Activated CD4-positive, alpha-beta T cell treated with anti-CD3 and anti-CD28 coated beads, Interleukin-2, amount 50 U/mL, for 1 hour (primary cell): ENCODE measurements around the gene C1orf74.
A peak's percentile ranks its signal among the peaks of the same experiment; 100 is the strongest.

Experiments
- DNase-seq: peaks from one replicate; pipeline ENCODE4 v3.0.0-alpha.2; 2020

Gene C1orf74

DNA sequence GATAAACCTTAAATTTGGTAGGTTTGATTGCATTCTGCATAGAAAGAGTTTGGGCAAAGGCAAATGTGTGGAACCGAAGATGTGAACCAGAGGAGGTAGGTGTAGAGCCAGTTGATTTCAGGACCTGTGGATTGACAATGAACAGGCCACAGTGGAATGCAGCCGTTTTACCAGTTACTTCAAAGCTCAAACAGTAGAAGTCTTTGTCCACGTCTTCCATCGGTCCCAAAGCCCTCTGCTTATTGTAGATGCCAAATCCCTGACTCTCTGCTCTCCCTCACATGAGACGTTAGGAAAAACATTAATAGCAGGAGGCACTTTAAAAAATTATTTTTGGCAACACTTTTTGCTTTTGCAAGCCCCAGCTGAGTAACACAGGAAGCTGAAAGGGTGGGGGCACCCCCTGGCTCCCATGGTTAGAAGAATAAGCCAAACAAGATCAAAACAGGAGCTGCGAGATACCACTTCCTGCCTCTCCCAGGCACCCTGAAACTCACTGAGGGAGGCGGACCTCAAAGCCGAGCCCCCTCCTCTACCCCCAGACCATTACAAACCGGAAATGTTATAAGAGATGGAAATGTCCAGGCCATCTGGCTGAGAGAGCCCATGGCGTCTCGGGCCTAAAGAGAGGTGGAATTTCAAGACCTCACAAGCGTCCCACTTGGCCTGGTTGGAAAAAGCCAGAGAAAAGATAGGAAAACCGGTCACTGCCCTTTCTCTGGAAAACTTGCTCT is 15.0 kb downstream of the C1orf74 start:
- peak; percentile 63 for DNase-seq

DNA sequence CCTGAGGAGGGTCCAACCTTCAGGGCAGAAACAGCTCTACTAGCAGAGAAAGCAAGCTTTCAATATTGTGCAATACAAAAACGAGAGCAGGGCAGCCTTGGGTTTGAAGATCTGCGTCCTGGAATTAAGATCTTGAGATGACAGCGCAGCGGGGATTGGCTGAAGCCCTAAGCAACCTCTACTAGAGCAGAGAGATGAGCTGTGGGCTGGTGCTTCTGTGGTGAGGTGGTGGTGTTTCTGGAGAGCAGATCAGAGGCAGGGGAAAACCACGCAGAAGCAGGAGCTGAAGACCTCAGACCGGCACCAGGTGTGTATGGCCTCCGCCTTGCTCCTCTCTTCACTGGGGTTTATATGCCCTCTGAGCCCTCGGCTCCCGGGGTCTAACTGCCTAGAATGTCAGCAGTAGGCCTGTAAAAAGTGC is 16.0 kb downstream of the C1orf74 start:
- DNase-seq: peak; percentile 75

DNA sequence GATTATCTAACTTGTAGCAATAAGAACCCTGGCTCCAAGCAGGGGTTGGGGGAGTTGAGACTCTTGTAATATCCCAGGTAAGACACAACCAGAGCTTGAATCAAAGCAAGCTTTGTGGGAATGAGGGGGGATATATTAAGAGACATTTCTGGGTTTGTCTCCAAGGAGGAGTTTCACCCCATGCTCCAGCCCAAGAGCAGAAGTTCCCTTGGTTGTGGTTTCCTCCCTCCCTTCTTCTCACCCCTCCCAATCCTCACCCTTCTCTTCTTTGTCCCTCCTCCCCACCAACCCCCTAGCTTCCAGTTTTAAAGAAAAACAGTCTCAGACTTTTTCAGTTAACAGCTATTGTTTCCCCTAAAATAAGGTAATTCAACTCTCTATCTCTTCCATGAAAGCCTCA is 16.7 kb downstream of the C1orf74 start:
- DNase-seq: no peak

DNA sequence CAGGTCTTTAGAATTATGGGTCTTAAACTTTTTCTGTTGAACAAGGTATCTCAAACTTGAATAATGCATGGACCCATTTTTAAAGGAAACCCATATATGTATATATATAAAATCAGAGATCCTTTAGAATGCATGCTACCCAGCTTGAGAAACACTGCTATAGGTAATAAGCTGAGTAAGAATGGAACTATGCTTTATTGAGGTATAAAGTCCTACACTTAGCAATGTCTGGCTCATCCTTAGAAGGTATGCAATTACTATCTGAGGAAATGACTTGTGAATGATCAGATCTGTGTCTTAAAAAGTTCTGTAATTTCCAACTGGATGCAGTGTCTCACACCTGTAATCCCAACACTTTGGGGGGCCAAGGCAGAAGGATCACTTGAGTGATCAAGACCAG is 17.3 kb downstream of the C1orf74 start:
- DNase-seq: no peak

DNA sequence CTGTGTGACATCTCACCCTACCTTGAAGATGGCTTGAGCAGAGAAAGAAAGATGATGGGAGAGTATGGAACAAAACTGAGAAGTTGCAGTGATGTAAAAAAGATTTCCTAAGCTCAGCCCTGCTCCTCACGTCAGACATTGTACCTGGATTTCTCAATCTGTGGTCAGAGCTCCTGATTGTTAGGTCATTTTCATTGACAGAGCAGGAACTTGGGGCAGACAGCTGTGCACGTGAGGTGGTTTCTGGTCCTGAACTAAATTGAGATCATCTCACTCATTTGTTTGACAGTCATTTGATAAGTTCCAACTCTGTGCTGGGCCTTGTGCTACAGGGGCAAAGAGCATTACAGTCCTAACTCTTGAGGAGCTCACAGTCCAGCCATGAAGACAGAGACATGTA is 18.3 kb downstream of the C1orf74 start:
- DNase-seq: no peak

DNA sequence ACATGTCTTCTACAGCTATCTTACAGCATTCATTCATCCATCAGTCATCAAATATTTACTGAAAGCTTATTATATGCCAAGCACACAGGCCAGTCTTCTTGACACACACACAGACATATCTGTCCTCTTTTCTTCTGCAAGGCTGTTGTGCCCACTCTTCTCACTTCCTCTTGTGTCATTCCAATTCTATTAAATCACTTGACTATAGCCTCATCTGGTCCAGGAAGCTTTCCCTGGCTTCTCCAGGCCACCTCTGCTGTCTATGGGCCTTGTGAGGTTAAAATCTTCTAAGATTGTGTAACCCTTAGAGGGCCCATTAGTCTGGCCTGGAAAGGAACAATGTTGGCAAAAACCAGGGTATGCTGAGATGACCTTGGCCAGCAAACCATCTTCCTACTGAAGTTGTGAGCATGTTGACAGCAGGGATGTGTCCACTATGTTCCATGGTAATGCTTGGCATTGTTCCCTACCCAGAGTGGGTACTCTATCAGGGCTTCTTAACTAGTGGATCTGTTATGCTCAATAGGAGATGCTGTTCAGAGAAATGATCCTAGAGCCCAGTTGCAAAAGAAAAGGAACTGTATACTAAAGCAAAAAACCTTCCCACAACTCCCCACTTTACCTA is 23.2 kb downstream of the C1orf74 start:
- no peak for DNase-seq

DNA sequence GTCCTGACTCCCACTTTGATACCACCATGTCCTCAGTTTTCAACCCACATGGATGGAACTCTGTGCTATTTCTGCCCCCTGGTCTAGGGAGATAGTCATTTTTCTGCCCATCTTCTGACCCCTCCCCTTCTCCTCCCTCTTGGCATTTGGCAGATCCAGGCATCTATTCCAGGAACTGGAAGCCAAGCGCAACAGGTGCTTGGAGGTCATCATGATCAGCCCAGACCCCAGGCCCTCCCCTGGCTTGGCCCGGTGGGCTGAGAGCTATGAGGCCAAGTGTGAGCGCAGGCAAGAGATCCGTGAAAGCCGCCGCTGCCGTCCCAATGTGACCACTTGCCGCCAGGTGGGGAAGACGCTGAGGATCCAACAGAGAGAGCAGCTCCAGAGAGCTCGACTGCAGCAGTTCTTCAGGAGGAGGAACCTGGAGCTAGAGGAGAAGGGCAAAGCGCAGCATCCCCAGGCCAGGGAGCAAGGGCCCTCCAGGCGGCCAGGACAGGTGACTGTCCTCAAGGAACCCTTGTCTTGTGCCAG is 24.5 kb downstream of the C1orf74 start:
- DNase-seq: no peak

DNA sequence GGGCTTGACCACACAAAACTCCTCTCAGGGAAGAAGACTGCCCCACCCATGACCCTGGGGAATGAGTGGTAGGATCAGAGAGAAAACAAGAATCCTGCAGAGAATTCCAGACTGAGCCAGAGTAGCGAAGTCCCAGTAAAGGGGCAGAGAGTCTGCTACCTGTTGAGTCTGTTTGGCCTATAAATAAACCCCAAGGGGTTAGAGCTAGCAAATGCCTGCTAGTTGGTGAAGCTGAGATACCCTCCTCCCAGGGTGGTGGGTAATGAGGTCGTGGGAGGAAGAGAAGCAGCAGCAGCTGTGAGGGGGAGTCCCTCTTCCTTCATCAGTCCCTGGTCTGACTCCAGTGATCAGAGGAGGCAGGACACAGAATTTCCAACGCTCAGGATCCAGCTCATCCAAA is 26.0 kb downstream of the C1orf74 start:
- no peak for DNase-seq

DNA sequence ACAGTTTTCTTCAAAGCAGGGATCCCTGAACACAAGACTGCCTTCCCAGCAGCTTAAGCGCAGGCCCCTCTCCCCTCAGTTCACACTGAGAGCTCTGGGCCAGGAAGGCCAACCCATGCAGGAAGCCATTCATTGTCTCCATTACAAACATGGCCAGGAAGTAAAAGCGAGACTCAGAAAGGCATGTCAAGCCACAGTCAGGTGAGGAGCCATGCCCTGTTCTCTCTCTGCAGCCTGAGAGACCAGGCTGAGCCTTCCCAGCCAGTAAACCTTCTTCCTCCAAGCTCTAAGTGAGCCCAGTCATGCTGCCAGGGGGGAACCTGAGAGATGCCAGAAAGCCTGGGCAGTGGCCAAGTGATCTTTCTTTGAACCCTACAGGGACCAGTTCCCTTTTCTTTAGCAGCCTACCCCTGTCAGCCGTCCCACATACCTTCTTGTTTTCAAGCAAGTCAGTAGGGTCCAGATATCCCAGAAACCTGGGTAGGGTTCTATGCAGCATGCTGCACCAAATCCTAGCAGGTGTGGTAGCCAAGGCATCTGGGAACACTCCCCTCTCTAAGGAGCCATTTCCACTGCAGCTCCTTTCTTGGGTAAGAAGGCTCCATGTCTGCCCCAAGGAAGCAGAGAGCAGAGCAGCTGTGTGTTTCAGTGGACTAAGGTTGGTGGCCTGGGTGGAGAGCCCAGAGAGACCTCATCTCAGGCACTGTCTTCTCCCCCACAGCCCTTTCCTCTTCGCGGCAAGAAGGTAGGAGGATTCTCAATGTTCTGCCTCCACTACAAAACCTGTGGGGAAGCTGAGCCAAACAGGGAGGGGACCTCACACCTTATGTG is 27.5 kb downstream of the C1orf74 start:
- DNase-seq: peak; percentile 37

DNA sequence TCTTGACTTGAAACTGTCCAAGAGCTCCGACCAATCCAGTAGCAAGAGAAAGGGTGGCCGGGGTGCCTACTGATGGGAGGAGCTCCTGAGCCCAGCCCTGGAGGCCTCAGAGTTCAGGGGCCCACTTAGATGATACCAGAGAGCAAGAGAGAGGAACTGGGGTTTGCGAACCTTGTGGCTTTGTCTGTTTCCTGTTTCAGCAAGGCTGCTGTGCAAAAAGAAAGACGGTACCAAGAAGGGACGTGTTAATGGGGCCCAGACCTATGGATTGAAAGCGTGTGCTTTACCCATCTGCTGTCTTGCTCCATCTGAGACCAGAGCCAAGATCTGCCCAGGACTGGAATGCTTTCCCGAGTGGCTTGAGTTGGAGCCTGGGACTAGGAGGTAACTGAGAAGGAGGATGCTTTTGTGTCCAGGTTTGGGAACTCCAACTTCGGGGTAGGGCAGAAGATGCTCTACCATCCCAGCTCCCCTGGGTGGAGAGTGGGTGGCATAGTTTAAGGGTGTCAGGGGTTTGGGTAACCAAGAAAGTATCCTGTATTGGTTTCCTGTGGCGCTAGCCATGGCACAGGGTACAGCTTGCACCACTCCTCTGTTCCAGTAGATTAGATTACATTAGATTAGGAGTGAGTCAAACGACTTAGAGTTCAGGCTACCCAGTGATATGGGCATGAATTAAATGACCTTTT is 28.3 kb downstream of the C1orf74 start, which contains the start of gene TRAF3IP3:
TSS of gene TRAF3IP3 (plus strand) at position 128 of the 689 bp plus-strand sequence. CDS start 3,987 bp downstream, outside the sequence.
- peak; percentile 68 for DNase-seq

DNA sequence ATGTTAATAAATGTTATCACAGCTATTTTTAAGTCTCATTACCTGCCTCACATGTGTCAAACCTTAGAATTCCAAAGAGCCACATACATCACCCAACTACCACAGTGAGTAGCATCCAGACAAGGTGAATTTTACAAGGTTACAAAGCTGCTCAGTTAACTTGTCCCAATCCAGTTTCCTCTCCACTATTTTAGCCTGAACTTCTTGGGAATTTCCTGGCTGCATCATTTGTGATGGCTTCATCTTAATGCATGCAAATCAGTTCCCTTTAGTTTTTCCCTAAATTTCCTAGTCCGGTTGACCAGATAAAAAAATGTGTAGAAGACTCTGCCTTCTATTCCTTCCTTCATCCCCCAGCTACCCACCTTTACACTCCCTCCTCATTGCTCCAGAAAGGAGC is 29.1 kb downstream of the C1orf74 start:
- DNase-seq: no peak

DNA sequence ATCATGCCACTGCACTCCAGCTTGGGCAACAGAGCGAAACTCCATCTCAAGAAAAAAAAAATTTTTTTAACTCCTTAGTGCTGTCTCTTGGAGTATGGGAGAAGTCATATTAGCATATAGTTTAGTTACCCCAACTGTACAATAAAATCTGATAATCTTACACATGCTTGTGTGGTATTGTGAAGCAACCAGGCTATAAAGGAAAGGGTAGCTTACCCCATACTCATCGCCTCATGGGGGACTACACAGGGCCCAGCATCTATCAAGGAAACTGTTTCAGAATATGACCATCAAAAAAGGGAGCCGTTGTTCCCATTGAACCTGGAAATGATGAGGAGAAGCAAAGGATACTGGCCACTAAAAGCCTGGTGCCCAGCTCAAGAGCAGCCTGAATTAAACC is 31.5 kb downstream of the C1orf74 start:
- no peak for DNase-seq

DNA sequence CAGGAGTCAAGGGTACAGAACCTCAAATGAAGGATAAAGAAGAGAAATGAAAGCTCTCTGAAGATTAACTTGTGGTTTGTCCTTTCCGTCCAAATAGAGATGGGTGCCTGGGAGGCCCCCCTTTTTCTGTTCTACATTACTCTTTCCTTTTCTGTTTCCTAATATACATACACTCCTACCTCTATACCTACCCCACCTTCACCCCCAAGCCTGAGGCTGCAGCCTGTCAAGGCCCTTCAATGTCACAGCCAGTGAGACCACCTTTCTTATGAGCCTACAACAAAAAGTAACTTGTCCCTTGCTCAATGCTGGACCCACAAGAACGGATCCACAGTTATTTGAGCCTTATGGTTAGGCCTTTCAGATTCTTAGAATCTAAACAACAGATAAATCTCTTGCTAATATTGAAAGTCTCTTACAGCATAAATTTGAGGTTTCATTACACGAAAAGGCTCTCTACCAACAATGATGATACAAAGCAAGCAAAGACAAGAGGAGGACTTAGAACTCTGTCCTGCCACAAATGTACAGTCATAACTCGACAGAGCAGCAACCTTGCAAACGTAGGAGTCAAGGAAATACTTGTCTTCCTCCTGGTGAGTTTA is 32.6 kb downstream of the C1orf74 start:
- no peak for DNase-seq

DNA sequence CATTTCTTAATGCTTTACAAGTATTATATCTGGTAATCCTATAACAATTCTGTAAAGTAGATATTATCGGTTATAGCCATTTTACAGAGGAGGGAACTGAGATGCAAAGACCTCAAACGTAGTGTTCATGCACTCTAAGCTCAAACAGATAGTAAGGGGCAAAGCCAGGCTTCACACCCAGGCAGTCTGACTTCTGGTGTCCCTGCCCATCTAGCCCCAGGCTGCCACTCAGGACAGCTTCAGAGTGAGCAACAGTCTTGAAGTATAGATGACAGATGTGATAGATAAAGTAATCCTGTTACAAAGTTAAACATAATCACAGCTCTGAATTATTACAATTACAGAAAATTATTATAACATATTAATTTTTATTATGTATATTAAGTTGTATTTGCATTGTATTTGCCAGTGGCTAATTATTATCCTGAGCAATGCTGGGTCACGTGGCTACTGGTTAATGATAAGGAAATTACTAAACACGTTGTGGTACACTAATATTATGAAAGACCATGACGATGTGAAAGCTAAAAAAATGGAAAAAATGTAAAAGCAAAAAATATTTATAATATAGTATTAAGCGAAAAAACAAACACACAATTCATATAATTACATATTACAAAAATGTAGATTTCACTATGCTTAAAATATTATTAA is 34.6 kb downstream of the C1orf74 start:
- DNase-seq: no peak

DNA sequence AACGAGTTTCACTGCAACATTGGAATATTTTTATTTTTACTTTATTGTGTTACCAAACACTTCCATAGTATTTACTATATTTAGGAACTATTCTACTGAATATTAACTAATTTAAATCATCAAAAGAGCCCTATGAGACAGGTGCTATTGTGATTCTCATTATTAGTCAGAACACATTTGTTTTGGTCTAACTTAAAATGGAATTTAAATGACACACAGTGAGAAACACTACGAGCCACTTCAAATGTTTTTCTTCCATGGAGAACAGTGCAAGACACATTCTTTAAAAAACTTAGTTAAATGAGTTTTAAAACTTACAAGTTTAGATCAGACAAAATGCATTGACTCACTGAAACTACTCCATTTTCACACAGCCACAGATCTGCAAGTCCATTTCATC is 35.2 kb downstream of the C1orf74 start:
- DNase-seq: no peak

DNA sequence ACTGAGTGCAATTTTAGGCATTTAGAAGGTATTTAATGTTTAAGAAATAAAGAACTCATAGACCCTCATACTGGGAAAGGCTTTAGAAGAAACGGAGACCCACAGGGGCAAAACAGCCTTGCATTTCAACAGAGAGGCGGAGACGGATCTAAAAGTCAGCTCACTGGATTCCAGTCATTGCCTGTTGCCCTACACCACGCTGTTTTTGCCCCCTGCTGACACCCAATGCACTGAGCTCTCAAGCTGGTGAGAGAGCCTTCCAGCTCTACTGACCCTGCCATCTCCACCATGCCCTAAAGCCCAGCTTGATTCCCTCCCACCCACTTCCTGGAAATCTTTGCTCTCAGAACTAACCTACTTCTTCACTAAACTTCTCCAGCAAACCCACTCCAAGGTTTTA is 35.7 kb downstream of the C1orf74 start:
- no peak for DNase-seq

DNA sequence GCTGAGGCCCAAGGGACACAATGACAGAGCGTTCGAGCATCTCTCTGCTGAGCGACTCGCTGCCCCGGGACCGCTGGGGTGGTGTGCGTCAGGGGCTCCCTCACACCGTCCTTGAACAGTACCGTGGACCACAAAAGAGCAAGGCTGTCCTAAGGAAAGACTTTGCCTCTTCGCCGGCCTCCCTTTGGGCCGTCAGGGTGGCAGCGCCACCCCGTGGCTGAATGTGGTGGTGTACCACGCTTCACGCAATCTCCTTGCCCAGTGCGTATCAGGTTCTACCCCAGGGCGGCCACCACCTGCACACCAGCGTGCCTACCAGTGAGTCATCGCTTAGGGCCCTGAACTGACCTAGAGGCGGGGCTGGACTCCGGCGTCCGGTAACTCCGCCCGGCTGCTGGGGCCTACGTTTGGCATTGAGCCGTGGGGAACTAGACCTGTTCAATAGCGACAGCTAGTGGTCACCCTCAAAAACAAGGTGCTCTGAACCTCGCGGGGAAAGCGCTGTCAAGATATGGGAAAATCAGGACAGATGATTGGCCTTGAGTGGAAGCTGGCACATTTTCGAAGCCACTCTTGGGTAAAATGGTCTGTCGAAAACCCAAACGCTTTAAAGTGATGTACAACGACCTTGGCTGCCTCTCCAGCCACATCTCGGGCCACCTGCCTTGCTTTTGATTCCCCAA is 36.6 kb downstream of the C1orf74 start:
- DNase-seq: peak; percentile 79

DNA sequence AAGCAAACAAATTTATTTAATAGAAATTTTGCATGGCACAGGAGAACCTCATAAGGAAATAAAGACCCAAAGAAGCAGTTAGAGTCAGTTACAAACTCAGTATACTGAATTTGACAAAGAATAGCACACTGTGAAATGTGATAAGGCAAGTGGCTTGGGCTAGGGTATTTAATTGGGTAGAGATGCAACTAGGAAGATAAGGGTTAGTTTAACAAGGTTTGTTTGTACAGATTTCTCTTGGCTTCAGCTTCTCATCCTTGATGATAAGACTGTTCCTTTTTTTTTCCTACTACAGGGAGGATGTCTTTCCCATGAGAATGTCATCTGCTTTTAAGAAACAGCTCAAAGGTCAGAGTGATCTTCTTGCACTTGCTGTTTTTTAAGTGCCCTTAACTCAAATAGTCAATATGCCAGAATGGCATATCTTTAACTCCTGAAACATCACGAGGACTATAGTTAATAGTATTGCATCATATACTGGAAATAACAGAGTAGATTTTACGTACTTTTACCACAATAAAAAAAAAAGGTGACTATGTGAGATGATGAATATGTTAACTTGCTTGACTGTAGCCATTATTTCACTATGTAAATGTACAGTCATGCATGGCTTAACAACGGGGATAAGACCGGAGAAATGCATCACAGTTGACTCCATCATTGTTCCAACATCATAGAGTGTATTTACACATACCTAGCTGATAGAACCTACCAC is 37.8 kb downstream of the C1orf74 start:
- DNase-seq: no peak

DNA sequence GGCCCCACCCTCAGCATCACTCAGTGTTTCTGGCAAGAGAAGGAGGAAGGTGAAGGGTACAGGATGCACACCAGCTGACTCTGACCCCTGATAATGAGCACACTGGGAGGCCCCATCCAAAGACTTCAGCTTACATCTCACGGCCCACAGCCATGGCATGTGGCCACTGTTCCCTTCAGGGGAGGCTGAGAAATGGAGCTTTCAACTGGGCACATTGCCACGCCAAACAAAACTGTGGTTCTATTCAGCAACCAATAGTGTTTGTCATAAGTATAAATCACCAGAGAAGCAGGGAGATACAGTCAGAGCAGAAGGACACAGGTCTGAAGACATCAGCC is 41.2 kb downstream of the C1orf74 start:
- no peak for DNase-seq

DNA sequence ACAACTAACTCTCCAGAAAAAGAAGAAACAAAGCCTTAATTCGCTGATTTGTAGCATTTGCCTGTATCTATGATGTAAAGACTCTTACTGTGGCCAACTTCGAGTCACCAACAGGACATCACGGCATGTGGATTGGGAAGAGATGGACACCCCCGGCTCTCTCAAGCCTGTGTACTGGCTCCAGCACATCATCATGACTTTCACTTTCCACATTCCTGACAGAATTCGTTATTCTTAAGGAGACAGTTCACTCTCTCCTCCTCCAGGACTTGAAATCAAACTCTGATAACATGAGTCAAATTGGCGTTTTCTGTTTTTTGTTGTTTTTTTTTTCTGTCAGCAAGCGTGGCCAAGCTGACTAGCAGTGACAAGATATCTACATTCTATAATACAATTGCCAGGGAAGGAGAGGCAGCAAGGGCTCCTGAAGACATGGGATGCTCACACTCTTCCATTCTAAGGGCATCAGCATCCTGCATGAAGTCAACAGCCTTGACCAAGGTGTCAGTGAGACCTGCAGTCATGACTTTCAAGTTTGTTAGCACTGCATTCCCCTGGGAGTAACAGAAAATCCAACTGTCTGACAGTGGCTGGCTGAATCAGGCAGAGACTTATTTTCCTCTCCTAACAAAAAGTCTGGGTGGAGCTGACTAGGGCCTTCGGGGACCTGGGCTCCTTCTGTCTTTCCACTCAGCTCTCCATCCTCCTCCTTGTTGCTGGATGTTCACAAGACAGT is 41.8 kb downstream of the C1orf74 start:
- no peak for DNase-seq
